HG03196 (cell line): ENCODE measurements around the gene CAMK2B.

Experiments used
- ATAC-seq: cut with Tn5 transposase; IDR thresholded peaks from one replicate; pipeline ENCODE4 v1.9.1; 2021; ENCODE audit not compliant: unreplicated experiment

CAMK2B gene

GRCh38 chr7:44232901-44233715 lies 92.3 kb downstream of the CAMK2B start:
- no peak for ATAC-seq

DNA sequence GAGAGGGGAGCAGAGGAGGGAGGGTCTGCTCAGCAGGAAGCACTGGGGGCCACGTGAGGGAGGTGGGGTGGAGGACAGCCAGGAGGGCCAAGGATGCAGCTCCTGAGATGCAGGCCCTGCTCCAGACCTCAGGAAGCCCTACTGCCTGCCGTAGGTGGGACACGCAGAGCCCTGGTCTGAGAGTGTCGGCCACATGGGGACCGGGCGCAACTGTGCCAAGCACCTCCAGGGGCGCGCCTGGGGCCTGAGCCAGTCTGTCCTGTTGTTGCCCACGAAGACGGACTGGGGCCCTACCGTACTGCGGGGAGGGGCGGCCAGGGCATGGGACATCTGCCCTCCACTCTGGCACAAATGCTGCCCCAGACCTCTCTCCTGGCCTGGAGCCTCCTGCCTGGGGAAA lies 93.0 kb downstream of the CAMK2B start:
- no peak for ATAC-seq

GRCh38 chr7:44231088-44231487 lies 94.3 kb downstream of the CAMK2B start:
- ATAC-seq = no peak

DNA sequence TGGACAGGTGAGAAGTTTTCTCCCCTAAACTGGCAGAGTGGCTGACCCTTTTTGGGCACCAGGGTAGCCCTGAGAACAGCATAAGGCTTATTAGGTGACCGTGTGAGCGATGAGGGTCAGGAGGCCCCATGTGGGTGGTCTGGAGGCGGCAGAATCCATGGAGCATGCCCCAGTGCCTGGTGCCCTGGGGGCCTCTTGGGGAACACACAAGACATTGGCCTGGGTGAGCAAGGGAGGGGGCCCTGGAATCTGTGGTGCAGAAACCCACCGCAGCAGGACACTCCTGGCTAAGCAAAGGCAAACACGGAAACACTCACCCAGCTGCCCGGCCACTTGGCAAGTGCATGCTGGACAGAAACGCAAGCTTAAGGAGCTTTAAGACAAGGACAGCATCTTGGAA lies 95.1 kb downstream of the CAMK2B start:
- ATAC-seq = no peak

DNA sequence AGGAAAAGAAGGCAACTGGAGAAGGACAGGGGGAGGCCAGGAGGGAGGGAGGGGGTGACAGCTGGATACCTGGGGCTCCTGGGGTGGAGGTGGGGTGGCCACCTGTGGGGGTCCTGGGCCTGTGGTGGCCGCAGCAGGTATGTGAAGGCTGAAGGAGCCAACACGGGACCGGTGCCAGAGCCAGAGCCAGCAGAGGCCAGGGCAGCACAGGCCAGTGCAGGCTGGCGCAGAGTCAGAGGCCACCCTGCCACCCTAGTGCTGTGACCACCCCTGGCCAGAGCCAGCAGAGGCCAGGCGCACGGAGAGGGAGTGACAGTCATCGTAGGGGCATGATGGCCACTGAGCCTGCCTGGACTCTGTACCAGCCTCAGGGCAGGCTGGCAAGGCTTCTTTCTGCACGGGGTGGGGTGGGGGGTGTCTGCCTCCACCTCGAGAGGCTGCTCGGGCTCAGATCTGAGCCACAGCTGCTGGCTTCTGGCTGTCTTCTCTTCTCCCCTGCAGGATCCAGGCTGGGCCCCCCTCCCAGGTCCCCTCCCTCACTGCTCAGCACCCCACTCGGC lies 95.8 kb downstream of the CAMK2B start:
- no peak for ATAC-seq

GRCh38 chr7:44228571-44229350 lies 96.6 kb downstream of the CAMK2B start:
- ATAC-seq = no peak

DNA sequence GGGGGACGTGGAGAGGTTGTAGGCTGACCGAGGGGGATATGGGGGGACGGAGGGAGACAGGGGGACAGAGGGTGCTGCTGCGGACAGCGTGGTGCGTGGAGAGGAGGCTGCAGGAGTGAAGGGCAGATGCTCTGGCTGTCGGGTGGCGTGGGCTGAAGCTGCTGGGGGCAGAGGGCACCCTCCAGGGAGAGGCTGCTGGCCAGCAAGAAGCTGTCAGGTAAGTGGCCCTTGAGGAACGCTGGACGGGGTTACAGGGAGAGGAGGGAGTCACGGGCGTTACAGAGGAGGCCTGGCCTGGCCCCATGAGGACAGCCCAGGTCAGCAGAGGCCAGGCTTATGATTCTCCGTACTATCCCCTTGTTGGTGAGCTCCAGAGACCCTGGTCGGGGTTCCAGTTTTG lies 97.5 kb downstream of the CAMK2B start:
- no peak for ATAC-seq

- ATAC-seq = no peak
These were observed 99.0 kb downstream of the CAMK2B start for GRCh38 chr7:44226396-44226753.

DNA sequence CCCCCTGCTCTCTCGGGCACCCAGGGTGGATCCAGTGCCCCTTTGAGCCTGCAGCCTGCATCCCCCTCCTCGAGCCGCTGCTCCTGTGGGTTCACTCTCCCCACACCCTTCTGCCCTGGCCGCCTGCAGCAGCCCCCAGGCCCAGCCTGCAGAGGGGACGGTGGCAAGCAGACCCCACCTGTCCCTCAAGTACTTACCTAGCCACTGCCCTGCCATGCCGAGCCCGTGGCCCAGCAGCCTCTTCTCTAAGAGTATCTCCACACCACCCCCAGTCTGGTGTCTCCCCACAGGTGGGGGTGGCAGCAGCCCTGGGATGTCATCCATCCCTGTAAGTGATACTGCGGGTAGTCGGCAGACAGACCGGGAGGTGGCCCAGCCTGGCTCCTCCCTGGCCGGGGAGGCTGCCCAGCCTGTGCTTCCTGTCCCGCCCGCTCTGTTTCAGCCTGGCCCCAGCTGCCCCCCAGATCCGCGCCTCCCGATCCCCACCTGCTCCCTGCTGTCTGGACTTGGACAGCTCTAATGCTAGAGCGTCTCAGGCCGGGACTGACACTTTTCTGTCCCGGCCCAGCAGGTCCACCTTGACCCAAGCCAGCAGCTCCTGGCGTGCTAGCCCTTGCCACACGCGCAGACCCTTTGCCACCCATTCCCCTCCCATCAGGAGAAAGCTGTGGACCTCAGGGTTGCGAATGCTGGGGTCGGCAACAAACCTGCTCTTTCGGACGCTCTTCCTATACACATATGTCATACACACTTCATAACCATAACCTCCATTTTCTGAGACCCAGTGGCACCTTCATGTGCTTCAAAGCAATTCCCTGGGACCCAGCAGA lies 99.6 kb downstream of the CAMK2B start:
- no peak for ATAC-seq

- no peak for ATAC-seq
These were observed 100.3 kb downstream of the CAMK2B start for GRCh38 chr7:44224974-44225565.

DNA sequence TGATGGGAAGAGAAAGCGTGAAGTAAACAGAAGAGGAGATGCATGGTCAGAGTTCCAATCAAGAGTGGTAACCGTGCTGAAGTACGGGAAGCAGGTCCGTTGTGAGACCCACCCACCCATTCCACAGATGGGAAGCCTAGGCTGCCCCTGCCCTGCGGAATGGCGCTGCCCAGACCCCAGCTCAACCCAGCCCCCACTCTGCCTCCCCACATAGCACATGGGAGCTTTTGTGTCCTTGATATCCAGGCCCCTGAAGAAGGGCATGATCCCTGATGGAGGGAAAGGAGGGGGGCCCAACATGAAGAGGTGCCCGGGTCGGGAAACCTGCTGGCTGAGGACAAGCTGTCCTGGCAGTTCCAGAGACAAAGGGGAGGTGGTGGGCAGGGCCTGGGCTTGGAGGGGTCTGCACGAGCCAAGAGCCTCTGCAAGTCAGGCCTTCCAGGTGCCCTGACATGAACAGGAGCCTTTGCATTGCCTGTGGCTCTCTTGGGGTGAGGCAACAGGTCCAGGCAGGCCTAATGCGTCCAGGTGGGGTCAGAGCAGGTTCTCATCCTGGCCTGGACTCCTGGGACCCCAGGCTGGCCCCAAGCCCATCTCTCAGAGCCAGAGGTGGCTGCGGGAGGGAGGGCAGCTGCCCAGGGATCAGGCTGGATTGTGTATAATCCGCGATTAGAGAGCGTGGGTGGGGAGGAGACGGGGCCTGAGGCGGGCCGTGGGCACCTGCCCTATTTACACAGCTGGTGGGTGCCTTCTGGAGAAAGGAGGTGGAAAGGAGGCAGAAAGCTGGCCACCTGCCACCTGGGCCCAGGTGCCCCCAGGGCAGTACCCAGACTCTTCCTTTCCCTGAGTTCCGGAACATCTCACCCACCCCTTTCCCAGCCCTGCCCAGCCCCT lies 101.1 kb downstream of the CAMK2B start:
- no peak for ATAC-seq

DNA sequence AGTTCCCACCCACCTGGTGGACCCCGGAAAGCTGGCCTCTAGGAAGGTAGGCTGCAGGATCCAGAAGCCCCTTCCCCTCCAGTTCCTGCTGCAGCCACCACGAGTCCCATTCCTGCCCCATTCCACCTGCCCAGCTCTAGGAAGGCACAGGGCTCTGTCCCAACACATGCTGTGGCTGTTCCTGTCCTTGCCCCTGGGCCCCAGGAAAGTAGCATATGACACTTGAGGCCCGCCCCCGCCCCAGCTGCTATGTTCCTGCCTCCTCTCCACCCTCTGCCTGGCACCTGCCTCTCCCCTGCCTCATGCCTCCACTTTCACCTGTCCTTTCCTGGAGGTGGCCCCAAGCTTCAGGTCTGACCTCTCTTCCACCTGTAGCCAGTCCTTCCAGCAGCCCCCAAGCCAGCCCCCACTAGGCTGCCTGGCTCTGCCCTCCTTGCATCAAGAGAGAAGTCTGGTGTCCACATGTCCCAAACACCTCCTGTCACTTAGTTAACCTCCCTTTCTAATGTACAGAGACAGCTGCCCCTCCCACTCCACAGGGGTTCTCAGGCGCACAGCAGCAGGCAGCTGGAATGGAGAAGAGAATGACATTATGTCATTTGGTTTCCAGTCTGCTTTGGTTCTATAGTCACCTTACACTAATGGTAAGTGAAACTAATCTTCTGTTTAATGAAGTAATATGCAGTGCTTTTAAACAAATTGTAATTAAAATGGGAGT lies 101.9 kb downstream of the CAMK2B start:
- ATAC-seq = no peak

DNA sequence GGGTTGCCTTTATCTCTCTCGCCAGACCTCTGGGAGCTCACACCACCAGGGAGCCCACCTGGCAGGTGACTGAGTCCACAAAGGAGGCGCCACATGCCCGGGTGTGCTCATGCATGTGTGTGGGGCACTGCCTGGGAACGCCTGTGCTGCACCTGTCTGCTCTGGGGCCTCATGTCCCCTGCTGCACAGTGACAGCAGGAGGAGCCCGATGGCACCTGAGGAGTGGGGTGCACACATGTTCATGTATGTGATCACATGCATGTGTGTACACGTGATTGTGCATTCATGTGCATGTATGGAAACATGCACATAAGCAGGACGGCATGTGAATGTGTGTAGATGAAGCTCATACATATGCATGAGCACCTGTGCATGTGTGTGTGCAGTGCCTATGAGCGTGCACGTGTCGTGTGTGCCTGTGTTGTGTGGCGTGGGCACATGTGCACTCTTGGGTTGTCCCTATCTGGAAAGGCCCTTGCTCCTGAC lies 102.6 kb downstream of the CAMK2B start:
- no peak for ATAC-seq

- no peak for ATAC-seq
These were observed 103.3 kb downstream of the CAMK2B start for GRCh38 chr7:44222074-44222473.

- ATAC-seq = no peak
These were observed 104.1 kb downstream of the CAMK2B start for GRCh38 chr7:44221231-44221791.

DNA sequence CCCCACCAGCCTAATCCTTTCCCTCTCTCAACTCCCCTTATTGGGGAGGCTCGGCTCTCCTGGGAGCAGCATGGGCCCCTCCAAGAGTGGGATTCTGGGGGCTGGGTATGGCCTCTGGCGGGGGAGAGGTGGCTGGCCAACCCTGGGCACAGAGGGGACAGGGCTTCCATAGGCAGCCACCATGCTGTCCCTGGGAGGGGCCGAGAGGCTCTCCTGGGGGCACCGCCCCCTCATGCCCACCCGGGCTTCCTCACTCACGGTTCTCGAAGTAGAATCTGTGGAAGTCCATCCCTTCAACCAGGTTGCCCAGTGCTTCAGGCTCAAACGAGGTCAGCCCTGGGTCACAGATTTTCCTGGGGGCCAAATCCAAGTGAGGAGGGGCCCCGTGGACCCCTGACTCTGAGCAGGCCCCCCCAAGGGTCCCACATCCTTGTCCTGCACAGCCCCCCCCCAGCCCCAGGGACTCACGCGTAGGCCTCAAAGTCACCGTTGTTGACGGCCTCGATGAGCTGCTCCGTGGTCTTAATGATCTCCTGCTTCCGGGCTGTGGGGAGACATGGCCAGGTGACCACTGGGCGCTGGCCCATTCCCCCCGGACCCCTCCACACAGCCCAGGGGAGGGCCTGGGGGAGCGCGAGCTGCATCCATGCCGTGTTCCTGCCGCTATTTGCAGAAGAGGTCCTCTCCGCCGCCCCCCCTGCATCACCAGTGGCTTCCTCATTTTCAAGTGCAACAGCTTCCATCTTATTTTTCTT lies 104.9 kb downstream of the CAMK2B start:
- ATAC-seq = no peak

DNA sequence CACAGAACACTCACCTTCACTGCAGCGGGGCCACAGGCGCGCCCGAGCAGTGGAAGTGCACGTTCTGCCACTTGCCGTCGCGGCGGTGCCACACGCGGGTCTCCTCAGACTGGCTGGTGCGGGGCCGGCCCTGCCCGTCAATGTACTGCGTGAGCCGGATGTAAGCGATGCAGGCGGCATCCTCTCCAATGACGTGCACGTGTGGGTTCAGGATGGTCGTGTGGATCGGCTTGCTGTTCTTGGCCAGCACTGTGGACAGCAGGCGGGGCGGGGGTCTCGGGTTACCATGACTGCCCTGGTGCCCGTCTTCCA lies 105.4 kb downstream of the CAMK2B start:
- no peak for ATAC-seq

DNA sequence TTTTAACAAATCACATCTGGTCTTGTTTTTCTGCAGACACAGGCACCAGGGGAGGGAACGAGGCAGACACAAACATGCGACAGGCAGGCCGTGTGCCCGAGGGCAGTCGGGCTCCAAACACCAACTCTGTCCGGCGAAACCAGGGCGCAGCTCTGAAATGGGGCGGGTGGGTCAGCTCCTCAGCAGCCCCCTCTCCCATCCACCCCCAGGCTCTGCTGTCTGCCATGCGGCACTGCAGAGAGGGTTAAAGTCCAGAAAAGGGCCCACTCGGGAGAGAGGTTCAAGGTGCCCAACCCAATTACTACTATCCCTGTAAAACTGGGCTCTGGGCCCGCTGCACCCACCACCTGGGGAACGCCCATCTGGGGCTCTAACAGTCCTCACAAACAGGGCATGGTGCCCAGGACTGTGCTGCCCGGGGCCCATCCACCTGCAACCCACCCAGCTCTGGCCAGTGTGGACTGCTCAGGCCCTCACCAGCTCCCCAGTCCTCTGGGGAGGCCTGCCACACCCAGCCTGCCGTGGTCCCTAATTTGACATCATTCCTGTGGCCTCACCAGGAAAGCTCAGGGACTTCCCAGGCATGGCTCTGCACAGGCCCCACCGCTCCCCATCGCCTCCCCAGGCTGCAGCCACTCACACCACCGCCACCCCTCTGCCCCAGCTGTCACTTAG lies 105.9 kb downstream of the CAMK2B start:
- ATAC-seq = no peak
